ENCODE results near the gene EN1.

The EN1 gene

DNA sequence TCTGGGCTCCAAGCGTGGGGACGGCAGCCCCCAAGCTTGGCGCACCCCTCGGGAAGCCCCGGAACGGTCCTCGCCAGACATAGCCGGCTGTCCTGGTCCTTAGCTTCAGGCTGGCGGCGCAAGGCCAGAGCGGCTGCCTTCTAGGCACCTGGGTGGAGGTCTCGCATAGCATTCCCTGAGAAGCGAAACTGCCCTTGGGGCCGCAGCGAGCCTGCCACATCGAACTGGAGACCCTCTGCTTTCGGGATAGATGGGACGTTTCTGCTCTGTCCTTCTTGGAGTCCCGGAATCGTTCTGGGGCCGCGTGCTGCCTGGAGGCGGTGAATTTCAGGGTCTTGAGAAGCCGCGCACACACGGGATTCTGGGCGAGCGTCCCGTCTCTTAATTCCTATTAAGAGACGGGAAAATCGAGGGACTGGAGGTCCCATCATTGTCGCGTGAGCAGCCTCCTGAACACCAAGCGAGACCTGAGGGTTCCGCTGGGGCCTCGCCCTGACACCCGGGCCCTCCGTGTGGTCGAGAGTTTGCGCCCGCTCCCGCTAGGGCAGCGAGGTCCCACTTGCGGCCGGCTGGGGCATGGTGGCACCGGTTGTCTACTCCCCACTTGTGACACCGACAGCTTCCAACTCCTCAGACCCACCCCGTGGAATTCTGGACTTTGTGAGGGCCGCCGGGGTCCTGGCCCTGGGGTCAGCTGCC lies 9.7 kb upstream of the EN1 start:
- POLR2A ChIA-PET (ENCODE audit: low non-redundant PET), result no interaction called here
- no peak for DNase-seq (ENCODE audit: low spot score)
- TF ChIP-seq, protein P1, sequence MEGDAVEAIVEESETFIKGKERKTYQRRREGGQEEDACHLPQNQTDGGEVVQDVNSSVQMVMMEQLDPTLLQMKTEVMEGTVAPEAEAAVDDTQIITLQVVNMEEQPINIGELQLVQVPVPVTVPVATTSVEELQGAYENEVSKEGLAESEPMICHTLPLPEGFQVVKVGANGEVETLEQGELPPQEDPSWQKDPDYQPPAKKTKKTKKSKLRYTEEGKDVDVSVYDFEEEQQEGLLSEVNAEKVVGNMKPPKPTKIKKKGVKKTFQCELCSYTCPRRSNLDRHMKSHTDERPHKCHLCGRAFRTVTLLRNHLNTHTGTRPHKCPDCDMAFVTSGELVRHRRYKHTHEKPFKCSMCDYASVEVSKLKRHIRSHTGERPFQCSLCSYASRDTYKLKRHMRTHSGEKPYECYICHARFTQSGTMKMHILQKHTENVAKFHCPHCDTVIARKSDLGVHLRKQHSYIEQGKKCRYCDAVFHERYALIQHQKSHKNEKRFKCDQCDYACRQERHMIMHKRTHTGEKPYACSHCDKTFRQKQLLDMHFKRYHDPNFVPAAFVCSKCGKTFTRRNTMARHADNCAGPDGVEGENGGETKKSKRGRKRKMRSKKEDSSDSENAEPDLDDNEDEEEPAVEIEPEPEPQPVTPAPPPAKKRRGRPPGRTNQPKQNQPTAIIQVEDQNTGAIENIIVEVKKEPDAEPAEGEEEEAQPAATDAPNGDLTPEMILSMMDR (conservative IDR thresholded peaks at IDR 0.05; ENCODE audit: low read depth), result no peak
- no peak overlapping the region for H3K27ac ChIP-seq
- CTCF ChIA-PET, result interaction anchor here (0.6 to 4.6 kb wide), 6 partner anchors 13 to 824 kb away, joined by 3 to 28 read pairs (median 4); no protein-coding TSS in a partner anchor

DNA sequence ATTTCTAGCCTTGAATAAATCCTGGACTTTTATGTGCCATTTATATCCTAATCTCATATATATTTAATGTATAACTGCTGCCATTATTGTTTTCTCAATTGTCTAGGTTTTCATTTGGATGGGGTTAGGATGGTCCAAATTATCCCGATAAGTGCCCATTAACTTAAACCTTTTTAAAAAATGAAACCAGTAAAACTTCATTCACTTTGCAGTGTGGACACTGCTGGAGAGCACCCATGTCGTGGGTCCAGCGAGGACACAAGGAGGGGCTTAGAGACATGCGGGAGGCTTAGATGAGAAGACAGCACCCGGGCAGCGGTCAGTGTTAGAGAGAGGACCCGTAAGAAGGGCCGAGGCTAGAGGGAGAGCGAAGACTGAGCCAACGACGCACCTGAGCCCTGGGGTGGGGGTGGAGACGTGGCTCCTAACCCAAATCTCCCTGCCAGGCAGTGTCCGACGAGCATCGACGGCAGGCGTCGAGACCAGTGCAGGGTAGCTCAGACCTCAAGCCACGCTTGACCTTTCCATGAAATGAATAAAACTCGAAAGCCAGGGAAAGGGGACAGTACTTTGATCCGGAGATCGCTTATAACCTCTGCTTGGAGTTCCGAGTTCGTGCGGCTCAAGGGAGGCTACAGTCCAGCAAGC lies 9.0 kb upstream of the EN1 start:
- ChIA-PET CTCF (interaction anchor here (0.6 to 4.6 kb wide), 9 partner anchors 11 to 824 kb away, joined by 3 to 28 read pairs (median 3); no protein-coding TSS in a partner anchor), POLR2A (ENCODE audit: low non-redundant PET) (no interaction called here)
- DNase-seq (ENCODE audit: low spot score), result no peak

DNA sequence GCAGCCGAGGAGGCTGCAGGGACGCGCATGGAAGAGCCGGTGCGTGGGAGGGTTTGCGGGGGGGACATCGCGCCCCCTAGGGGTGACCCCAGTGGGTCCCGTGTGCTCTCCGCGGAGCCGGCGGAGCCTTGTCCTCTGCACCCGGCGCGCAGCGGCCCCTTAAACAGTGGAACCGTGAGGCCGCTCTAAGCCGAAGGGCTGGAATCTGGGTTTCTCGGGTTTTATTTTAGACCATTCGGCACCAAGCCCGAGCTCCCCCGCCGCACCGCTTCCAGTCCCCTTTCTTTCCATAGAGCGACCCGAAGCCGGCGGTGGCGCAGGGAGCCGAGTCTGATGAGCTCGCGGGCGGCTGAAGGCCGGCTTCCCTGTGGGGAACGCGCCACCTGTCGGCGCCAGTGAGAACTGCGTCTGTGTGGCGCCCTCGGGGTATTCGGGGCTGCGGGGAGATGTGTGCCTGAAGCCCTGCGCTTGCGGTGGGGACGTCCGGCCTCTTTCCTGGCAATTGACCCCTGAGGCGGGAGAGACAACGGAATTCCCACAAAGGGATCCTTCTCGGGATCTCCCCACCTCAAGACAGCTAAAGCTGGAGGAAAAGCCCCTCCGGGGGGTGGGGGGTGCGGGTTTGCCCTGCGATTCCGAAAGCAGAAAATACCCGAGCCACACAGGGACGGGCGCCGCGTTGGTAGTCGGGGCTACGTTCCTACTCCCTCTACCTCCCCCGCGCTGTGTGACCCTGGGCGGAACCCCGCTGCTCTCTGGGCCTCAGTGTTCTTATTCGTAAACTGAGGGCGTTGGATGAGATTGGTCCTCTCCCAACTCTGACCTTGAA lies 8.2 kb upstream of the EN1 start:
- no peak overlapping the region for H3K27ac ChIP-seq
- ChIA-PET CTCF (interaction anchor here (0.5 to 4.6 kb wide), 28 partner anchors 8 to 823 kb away, joined by 3 to 28 read pairs (median 3); partner anchors contain the start of gene EN1), POLR2A (ENCODE audit: low non-redundant PET) (no interaction called here)
- DNase-seq (ENCODE audit: low spot score), result peak; percentile 91
- TF ChIP-seq, protein P1 (conservative IDR thresholded peaks at IDR 0.05; ENCODE audit: low read depth), result peak; percentile 90

More for the DNA sequence above, 9.0 kb upstream of the EN1 start:
- no peak overlapping the region for H3K27ac ChIP-seq
- TF ChIP-seq, protein P1 (conservative IDR thresholded peaks at IDR 0.05; ENCODE audit: low read depth), result no peak

DNA sequence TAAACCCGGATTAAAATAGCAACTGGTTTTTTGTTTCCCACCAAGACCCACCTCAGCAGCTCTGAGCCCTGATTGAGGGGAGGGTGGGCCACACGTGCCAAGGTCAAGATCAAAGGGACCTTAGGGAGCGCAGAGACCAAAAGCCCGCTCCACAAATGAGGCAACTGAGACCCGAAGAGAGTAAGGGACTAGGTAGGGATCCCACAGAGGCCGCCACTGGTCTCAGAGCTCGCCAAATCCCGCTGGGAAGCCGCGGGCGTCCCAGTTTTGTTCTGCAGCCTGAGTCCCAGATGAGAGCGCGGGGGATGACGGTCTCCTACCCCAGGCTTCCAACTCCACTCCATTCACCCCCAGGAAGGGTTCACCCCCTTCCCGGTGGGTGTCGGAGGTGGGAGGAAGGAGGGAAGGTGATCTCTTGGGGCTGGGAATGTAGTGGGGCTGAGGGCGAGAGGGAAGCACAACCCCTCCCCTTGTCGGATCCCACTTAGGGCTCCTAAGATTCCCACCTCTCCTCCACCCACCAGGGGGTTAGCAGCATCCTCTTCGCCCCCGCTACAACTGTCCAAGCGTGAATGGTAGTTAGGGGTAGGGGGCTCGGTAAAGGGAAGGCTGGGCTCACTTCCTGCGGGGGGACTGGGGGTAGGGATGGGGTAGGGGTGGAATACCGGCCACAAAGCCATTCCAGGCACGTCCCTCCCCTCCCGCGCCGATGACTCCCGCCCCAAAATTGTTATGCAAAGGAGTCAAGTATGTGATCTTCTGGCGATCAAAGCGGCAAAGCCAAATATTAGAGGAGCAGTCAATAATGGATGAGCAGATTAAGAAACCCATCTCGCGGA lies 7.3 kb upstream of the EN1 start:
- DNase-seq (ENCODE audit: low spot score), result no peak
- ChIA-PET POLR2A (ENCODE audit: low non-redundant PET) (no interaction called here), CTCF (interaction anchor here (0.5 to 4.6 kb wide), 22 partner anchors 7 to 822 kb away, joined by 3 to 28 read pairs (median 4); partner anchors contain the start of gene EN1)
- TF ChIP-seq, protein P1 (conservative IDR thresholded peaks at IDR 0.05; ENCODE audit: low read depth), result no peak
- no peak overlapping the region for H3K27ac ChIP-seq

DNA sequence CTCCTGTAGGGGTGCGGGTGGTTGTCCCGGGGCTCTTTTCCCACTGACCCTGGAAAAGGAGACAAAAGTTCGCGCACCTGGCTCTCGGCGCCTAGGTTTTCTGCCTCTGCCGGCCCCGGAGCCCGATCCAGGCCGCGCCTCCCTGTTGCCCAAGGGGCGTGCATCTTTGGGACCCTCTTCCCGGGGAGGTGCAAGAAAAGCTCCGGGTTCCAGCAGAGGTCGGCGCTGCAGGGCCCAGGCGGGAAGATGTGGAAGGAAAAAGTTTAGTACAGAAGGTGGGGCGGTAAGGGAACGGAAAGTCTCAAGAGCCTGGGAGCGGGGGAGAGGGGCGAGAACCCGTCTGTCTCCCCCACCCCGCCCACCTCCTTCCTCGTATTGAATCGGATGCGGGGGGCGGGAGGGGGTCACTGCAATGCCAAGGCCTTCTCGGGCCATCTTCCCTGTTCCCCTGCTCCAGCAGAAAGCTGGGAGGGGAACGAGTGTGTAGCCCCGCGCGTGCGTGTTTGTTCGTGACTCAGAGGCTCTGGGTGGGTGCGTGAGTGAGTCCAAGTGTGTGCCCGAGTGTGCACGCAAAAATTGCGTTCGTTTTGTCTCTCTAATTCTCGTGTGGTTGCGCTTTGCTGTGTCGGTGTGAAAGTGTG lies 6.3 kb upstream of the EN1 start:
- CTCF ChIA-PET, result no interaction called here

More for the DNA sequence above, 6.3 kb upstream of the EN1 start:
- TF ChIP-seq, protein P1 (conservative IDR thresholded peaks at IDR 0.05; ENCODE audit: low read depth), result no peak
- H3K27ac ChIP-seq, result no peak overlapping the region
- POLR2A ChIA-PET (ENCODE audit: low non-redundant PET), result no interaction called here
- DNase-seq (ENCODE audit: low spot score), result no peak

Data from RWPE1 (cell line).